Stimulated activated CD4-positive, alpha-beta T cell treated with anti-CD3 and anti-CD28 coated beads, Interleukin-2, amount 100 ng/mL, for 48 hours (primary cell): ENCODE data around the gene MFNG.
A peak's percentile ranks its signal among the peaks of the same experiment; 100 is the strongest.
"Not testable (repeated sequence)": the region's sequence is repeated elsewhere in the genome, so short reads cannot be mapped to it uniquely, and the experiment has no call there.

Source experiments
- DNase-seq, 2 donors: peaks; one replicate each; pipeline ENCODE4 v3.0.0-alpha.2; 2020

MFNG gene

GRCh38 chr22:37472418-37473006 is 13.7 kb downstream of the MFNG start:
- DNase-seq, result peak; percentile 33 to 37

- no peak for DNase-seq
Measured at GRCh38 chr22:37471727-37472417, 14.3 kb downstream of the MFNG start.

GRCh38 chr22:37470087-37470445 is 16.1 kb downstream of the MFNG start:
- DNase-seq, result no peak

- DNase-seq, result no peak
Measured at GRCh38 chr22:37469416-37470086, 16.6 kb downstream of the MFNG start.

- DNase-seq, result not testable (repeated sequence)
Measured at GRCh38 chr22:37468201-37468695, 17.9 kb downstream of the MFNG start.

DNA sequence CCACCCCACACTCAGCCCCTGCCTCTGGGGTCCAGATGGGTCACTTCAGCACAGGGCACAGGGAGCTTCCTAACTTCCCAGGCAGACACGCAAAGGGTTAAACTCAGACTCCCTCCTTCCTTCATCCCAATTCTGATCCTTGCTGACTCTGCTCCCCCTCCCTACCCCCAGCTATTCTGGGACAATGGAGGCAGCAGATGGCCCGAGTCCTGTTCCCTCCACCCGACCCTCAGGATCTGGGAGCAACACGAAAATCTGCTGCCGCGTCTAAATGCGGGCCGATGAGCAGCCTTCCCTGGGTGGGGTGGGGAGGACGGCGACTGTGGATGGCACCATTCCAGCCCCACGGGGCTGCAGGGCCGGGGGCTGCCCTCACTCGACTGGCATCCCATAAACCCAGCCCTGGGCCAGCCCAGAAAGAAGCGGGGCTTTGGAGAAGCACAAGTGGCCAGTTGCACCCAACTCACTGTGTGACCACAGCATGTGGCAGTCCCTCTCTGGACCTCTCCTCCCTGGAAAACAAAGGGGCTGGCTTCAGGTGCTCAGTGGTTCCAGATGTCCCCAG is 18.7 kb downstream of the MFNG start:
- no peak for DNase-seq

GRCh38 chr22:37464181-37464580 is 22.0 kb downstream of the MFNG start:
- no peak for DNase-seq

GRCh38 chr22:37462983-37463382 is 23.2 kb downstream of the MFNG start:
- no peak for DNase-seq

GRCh38 chr22:37462436-37462835 is 23.7 kb downstream of the MFNG start:
- no peak for DNase-seq

- DNase-seq, result no peak
Measured at GRCh38 chr22:37461961-37462360, 24.2 kb downstream of the MFNG start.

GRCh38 chr22:37460684-37461083 is 25.5 kb downstream of the MFNG start:
- no peak for DNase-seq

- no peak for DNase-seq
Measured at GRCh38 chr22:37459206-37459605, 27.0 kb downstream of the MFNG start.

GRCh38 chr22:37457093-37457893 is 28.9 kb downstream of the MFNG start:
- DNase-seq, result peak; percentile 91 to 92

DNA sequence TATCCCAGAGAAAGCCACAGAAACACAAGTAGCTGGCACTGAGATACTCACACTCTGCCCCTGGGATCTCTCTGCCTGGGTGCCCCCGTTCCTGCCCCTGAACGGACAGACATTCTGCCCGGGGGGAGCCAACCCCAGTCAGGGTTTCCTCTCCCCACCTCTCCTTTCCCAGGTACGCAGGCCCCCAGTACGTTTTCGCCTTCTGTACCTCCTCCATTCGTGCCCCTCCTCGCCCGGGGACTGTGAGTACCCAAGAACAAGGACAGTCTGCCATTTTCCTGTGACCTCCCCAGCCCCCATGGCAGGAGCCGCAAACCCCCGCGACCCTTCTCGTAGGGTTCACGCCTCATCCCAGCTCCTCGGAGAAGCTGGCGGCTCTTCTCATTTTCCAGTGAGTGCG is 29.8 kb downstream of the MFNG start:
- DNase-seq, result no peak

DNA sequence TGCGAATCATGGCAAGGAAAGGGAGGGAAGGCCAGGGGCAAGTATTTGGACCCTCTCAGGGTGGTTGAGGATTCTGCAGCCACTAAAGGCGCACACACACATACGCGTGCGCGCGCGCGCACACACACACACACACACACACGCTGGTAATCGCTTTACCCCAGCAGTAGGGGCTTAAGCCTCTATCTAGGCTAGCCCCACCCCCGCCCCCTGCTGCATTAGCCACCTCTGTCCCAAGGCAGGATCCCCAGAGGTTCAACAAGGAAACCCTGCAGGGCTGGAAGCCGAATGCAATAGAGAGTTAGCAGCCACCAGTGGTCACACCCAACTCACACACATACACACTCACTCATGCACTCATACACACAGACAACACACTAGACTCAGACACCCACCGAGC is 30.3 kb downstream of the MFNG start:
- DNase-seq, result no peak

DNA sequence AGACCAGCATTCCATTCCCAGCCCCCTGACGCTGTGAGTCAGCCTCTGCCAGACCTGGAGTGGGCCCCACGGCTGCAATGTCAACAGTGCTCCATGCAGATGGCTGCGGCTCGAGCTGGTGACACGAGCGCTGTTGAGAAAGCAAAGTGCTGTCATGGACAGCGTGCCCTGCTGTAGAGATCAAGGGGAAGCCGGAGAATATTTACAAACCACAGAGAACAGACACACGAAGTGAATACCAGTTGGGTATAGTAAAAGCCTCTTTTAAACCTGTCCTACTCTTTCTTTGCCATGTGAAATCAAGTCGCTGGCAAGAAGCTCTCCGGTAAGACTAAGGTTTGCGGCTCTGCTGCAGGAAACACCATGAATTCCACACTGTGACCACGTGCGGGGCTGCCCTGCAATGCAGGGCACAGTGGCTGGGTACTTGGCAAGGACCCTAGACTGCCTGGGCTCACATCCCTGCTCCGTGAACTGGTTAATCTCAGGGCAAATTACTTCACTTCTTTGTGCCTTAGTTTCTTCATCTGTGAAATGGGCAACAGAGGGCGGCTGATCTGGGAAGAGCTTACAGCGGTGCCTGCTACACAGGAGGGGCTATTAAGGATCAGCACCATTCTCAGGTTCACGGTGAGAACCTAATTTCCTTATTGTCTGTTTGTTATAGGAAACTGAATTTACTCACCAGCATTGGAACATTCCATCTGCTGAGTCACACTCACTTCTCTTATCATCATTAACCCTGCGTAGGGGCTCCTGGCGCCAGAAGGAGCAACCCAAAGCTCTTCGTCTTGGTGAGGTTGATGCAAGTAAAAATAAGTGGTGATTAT is 31.1 kb downstream of the MFNG start:
- DNase-seq, result no peak

- no peak for DNase-seq
Measured at GRCh38 chr22:37453696-37454095, 32.5 kb downstream of the MFNG start.

- no peak for DNase-seq
Measured at GRCh38 chr22:37451218-37451617, 35.0 kb downstream of the MFNG start.

GRCh38 chr22:37449331-37450001 is 36.7 kb downstream of the MFNG start:
- no peak for DNase-seq

GRCh38 chr22:37448516-37449127 is 37.6 kb downstream of the MFNG start:
- no peak for DNase-seq

- no peak for DNase-seq
Measured at GRCh38 chr22:37445501-37445900, 40.7 kb downstream of the MFNG start.
